CD4-positive, alpha-beta T cell treated with Interleukin-15 for 4 hours (primary cell): ENCODE data around the gene VCL.
"Not testable (repeated sequence)": the region's sequence is repeated elsewhere in the genome, so short reads cannot be mapped to it uniquely, and the experiment has no call there.

Source experiments
- DNase-seq: peaks from one replicate; pipeline ENCODE4 v3.0.0-alpha.2; 2020; ENCODE audit warnings: low spot score

Gene VCL

GRCh38 chr10:74107391-74107790, 109.5 kb downstream of the VCL start:
- DNase-seq, result no peak

GRCh38 chr10:74109452-74109851, 111.5 kb downstream of the VCL start:
- no peak for DNase-seq

GRCh38 chr10:74110120-74110519, 112.2 kb downstream of the VCL start:
- no peak for DNase-seq

GRCh38 chr10:74111799-74112198, 113.9 kb downstream of the VCL start:
- DNase-seq, result no peak

- DNase-seq, result no peak
These were observed 115.6 kb downstream of the VCL start for GRCh38 chr10:74113546-74113945.

- no peak for DNase-seq
These were observed 116.1 kb downstream of the VCL start for GRCh38 chr10:74114041-74114448.

GRCh38 chr10:74117738-74118137, 119.8 kb downstream of the VCL start:
- DNase-seq, result no peak

GRCh38 chr10:74118804-74119203, 120.9 kb downstream of the VCL start:
- DNase-seq, result no peak

- DNase-seq, result no peak
These were observed 123.0 kb downstream of the VCL start for GRCh38 chr10:74120911-74121310.

- no peak for DNase-seq
These were observed 123.5 kb downstream of the VCL start for GRCh38 chr10:74121368-74121767.

GRCh38 chr10:74122060-74122459, 124.1 kb downstream of the VCL start:
- no peak for DNase-seq

GRCh38 chr10:74123081-74123480, 125.2 kb downstream of the VCL start:
- no peak for DNase-seq

- DNase-seq, result no peak
These were observed 136.3 kb downstream of the VCL start for GRCh38 chr10:74133923-74134820.

- DNase-seq, result no peak
These were observed 137.5 kb downstream of the VCL start for GRCh38 chr10:74135452-74135851.

- no peak for DNase-seq
These were observed 140.1 kb downstream of the VCL start for GRCh38 chr10:74137992-74138391.

GRCh38 chr10:74138596-74138995, 140.7 kb downstream of the VCL start:
- DNase-seq, result not testable (repeated sequence)

GRCh38 chr10:74139981-74140380, 142.1 kb downstream of the VCL start:
- DNase-seq, result no peak

GRCh38 chr10:74140553-74140952, 142.6 kb downstream of the VCL start:
- DNase-seq, result no peak

GRCh38 chr10:74145133-74145532, 147.2 kb downstream of the VCL start:
- no peak for DNase-seq

GRCh38 chr10:74146980-74147379, 149.1 kb downstream of the VCL start:
- not testable (repeated sequence) for DNase-seq

- no peak for DNase-seq
These were observed 152.5 kb downstream of the VCL start, which contains the start of gene AP3M1 for GRCh38 chr10:74150204-74150989. Gene AP3M1 (minus strand): TSS chr10:74150828. CDS start chr10:74138379, 12,449 bp downstream.

- peak; percentile 100 for DNase-seq
These were observed 153.3 kb downstream of the VCL start, which contains the start of gene ADK for GRCh38 chr10:74150990-74151878. Gene ADK (plus strand): TSS chr10:74151221. CDS start chr10:74151279, 58 bp downstream.
